ENCODE measurements around the gene LCE1D. TPM values are rescaled to one million over a fixed set of nuclear protein-coding genes. Genes with fewer than 3 reads are reported as not detected.

The LCE1D gene
- total RNA-seq, 2 experiments from 2014 or later = not detected

- Mint-ChIP-seq H3K36me3 (ENCODE audit: low read depth) (no peaks in the 10 kb centered on the region), H3K27ac (no peak within 1 kb of the TSS), H3K4me3 (no peak within 1 kb of the TSS), H3K4me1 (ENCODE audit: low read depth) (no peaks in the 10 kb centered on the region), H3K27me3 (ENCODE audit: low read depth) (peaks cover 14% of the 10 kb centered on the region), H3K9me3 (no peaks in the 10 kb centered on the region)
- CTCF ChIA-PET = no interaction called here
- DNase-seq = no peak
- intact Hi-C loops (cut with micrococcal nuclease) = no loop called here
These were observed 30.7 kb downstream of the LCE1D start, which contains the start of gene LCE1A for GRCh38 chr1:152827173-152827572. Gene LCE1A (plus strand): TSS chr1:152827473. CDS start chr1:152827473, 0 bp downstream.

GRCh38 chr1:152836870-152837269, 40.3 kb downstream of the LCE1D start:
- Mint-ChIP-seq H3K36me3 (ENCODE audit: low read depth) (no peaks in the 10 kb centered on the region), H3K27ac (no peak overlapping the region), H3K4me1 (ENCODE audit: low read depth) (no peaks in the 10 kb centered on the region), H3K27me3 (ENCODE audit: low read depth) (peaks cover 6% of the 10 kb centered on the region), H3K9me3 (no peaks in the 10 kb centered on the region), H3K4me3 (no peak overlapping the region)
- DNase-seq = no peak
- CTCF ChIA-PET = no interaction called here
- intact Hi-C loops (cut with micrococcal nuclease) = no loop called here

DNA sequence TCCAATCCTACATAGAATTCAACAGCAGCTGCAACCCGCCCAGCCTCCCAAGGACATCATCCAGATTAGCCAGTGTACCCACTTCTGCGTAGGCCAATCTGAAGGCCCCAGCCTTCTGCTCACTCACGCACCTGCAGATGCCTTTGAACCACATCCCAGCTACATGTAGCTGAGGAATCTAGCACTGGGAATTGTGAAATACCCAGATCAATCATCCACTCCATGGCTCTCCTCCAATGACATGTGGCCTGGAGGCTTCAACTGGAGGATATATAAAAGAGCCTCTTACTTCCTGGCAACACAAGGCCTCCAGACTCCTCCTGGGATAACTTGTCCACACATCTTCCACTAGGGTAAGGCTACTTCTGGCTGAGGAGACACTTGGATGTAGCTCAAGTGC, 46.0 kb downstream of the LCE1D start, which contains the start of gene LCE6A:
LCE6A (plus strand) TSS at position 301 of the 400 bp plus-strand sequence. CDS start 665 bp downstream, outside the sequence.
- intact Hi-C loops (cut with micrococcal nuclease) = no loop called here
- Mint-ChIP-seq H3K4me3 (no peak within 1 kb of the TSS), H3K4me1 (ENCODE audit: low read depth) (no peaks in the 10 kb centered on the region), H3K27me3 (ENCODE audit: low read depth) (peaks cover 6% of the 10 kb centered on the region), H3K9me3 (no peaks in the 10 kb centered on the region), H3K36me3 (ENCODE audit: low read depth) (no peaks in the 10 kb centered on the region), H3K27ac (no peak within 1 kb of the TSS)
- CTCF ChIA-PET = no interaction called here
- no peak for DNase-seq

Other genes starting within 250 kb of the LCE1D start
- not detected for gene LCE3E, start 229.9 kb upstream of the LCE1D start, total RNA-seq
- not detected for gene LCE3D, start 216.2 kb upstream of the LCE1D start, total RNA-seq
- gene LCE3C, start 196.5 kb upstream of the LCE1D start, total RNA-seq = not detected
- gene LCE3B, start 182.9 kb upstream of the LCE1D start, total RNA-seq = not detected
- gene LCE3A, start 173.6 kb upstream of the LCE1D start, total RNA-seq = not detected
- gene LCE2D, start 133.3 kb upstream of the LCE1D start, total RNA-seq = not detected
- gene LCE2C, start 121.4 kb upstream of the LCE1D start, total RNA-seq = not detected
- not detected for gene LCE2B, start 110.6 kb upstream of the LCE1D start, total RNA-seq
- gene LCE2A, start 98.4 kb upstream of the LCE1D start, total RNA-seq = not detected
- gene LCE4A, start 88.6 kb upstream of the LCE1D start, total RNA-seq = not detected
- not detected for gene KPRP, start 38.7 kb upstream of the LCE1D start, total RNA-seq
- gene LCE1F, start 21.6 kb upstream of the LCE1D start, total RNA-seq = not detected
- not detected for gene LCE1E, start 10.5 kb upstream of the LCE1D start, total RNA-seq
- not detected for gene LCE1C, start 9.9 kb downstream of the LCE1D start, total RNA-seq
- not detected for gene LCE1B, start 15.2 kb downstream of the LCE1D start, total RNA-seq
- gene LCE1A, start 30.8 kb downstream of the LCE1D start, total RNA-seq = not detected
- gene LCE6A, start 46.1 kb downstream of the LCE1D start, total RNA-seq = not detected
- gene LCE7A, start 63.3 kb downstream of the LCE1D start, total RNA-seq = not detected
- not detected for gene SMCP, start 81.6 kb downstream of the LCE1D start, total RNA-seq
- not detected for gene IVL, start 111.8 kb downstream of the LCE1D start, total RNA-seq
- not detected for gene SPRR5, start 150.5 kb downstream of the LCE1D start, total RNA-seq
- gene SPRR4, start 173.9 kb downstream of the LCE1D start, total RNA-seq = not detected
- gene SPRR1A, start 187.4 kb downstream of the LCE1D start, total RNA-seq = not detected
- gene SPRR3, start 205.0 kb downstream of the LCE1D start, total RNA-seq = not detected
- gene SPRR1B, start 234.5 kb downstream of the LCE1D start, total RNA-seq = not detected
- not detected for gene SPRR2D, start 244.4 kb downstream of the LCE1D start, total RNA-seq

Measured in activated naive CD4-positive, alpha-beta T cell treated with anti-CD3 and anti-CD28 coated beads for 36 hours (primary cell).